MM.1S (cell line): Measurements from ENCODE around the gene SYVN1.

Experiments used
- DNase-seq: peaks from one replicate; pipeline ENCODE4 v3.0.0-alpha.2; 2015
- H2AFZ ChIP-seq: fragments of 300-600 bp; sonication (generic); 2 replicates; pipeline ENCODE4 v1.6.0; 2016; ENCODE audit warnings: antibody characterized with exemption, low read length
- H3F3A ChIP-seq: fragments of 300-600 bp; sonication (generic); 2 replicates; pipeline ENCODE4 v1.6.1; 2016; ENCODE audit warnings: mild to moderate bottlenecking, antibody characterized with exemption, low read length, moderate library complexity, mixed read lengths; ENCODE audit not compliant: insufficient read depth
- H3K27ac ChIP-seq: fragments of 300-600 bp; sonication (generic); 2 replicates; pipeline ENCODE4 v1.5.1; 2016; ENCODE audit warnings: mild to moderate bottlenecking, low read length
- H3K27me3 ChIP-seq: fragments of 300-600 bp; sonication (generic); replicated peaks from 2 replicates; pipeline ENCODE4 v1.6.0; 2016; ENCODE audit warnings: low read length; ENCODE audit not compliant: insufficient read depth
- H3K36me3 ChIP-seq: fragments of 300-600 bp; sonication (generic); replicated peaks from 2 replicates; pipeline ENCODE4 v1.6.1; 2016; ENCODE audit warnings: mild to moderate bottlenecking, low read length, mixed read lengths; ENCODE audit not compliant: insufficient read depth
- H3K4me1 ChIP-seq: fragments of 300-600 bp; sonication (generic); 2 replicates; pipeline ENCODE4 v1.6.1; 2016; ENCODE audit warnings: low read length, mixed read lengths
- H3K4me2 ChIP-seq: fragments of 300-600 bp; sonication (generic); 2 replicates; pipeline ENCODE4 v1.6.0; 2016; ENCODE audit warnings: low read depth, low read length
- H3K4me3 ChIP-seq: fragments of 300-600 bp; sonication (generic); 2 replicates; pipeline ENCODE4 v1.5.1; 2016; ENCODE audit warnings: low read length, mixed read lengths
- H3K79me2 ChIP-seq: fragments of 300-600 bp; sonication (generic); 2 replicates; pipeline ENCODE4 v1.6.1; 2016; ENCODE audit warnings: mixed run types, low read length, mixed read lengths
- H3K9ac ChIP-seq: fragments of 300-600 bp; sonication (generic); 2 replicates; pipeline ENCODE4 v1.6.1; 2016; ENCODE audit warnings: low read length, mixed read lengths
- H3K9me2 ChIP-seq: fragments of 300-600 bp; sonication (generic); replicated peaks from 2 replicates; pipeline ENCODE4 v1.6.1; 2016; ENCODE audit warnings: mild to moderate bottlenecking, low read length, mixed read lengths; ENCODE audit not compliant: insufficient read depth
- H3K9me3 ChIP-seq: fragments of 300-600 bp; sonication (generic); replicated peaks from 2 replicates; pipeline ENCODE4 v1.6.1; 2016; ENCODE audit warnings: mild to moderate bottlenecking, low read length, mixed read lengths; ENCODE audit not compliant: insufficient read depth
- H4K20me1 ChIP-seq: fragments of 300-600 bp; sonication (generic); 2 replicates; pipeline ENCODE4 v1.6.1; 2016; ENCODE audit warnings: mild to moderate bottlenecking, low read length, moderate library complexity, mixed read lengths; ENCODE audit not compliant: insufficient read depth
- CTCF ChIP-seq: fragments of 300-600 bp; sonication (generic); IDR thresholded peaks from 2 replicates; pipeline ENCODE4 v1.5.1; 2016; ENCODE audit warnings: antibody characterized with exemption, low read length, mixed read lengths
- EZH2 ChIP-seq: fragments of 300-600 bp; sonication (generic); optimal IDR thresholded peaks from 2 replicates; pipeline ENCODE3; 2017; ENCODE audit warnings: low read depth, mild to moderate bottlenecking, antibody characterized with exemption, low read length, mixed read lengths
- EZH2phosphoT487 ChIP-seq: fragments of 300-600 bp; sonication (generic); IDR thresholded peaks from 2 replicates; pipeline ENCODE4 v1.6.1; 2018; ENCODE audit warnings: antibody characterized with exemption, low read length

Gene SYVN1

GRCh38 chr11:65172600-65172999 lies 38.3 kb upstream of the SYVN1 start:
- Histone ChIP-seq H3K4me3 (no peak overlapping the region), H3K9ac (no peak overlapping the region), H4K20me1 (no peaks in the 10 kb centered on the region), H3K4me2 (no peak overlapping the region), H3K36me3 (no peaks in the 10 kb centered on the region), H3K9me3 (no peaks in the 10 kb centered on the region), H3K79me2 (no peaks in the 10 kb centered on the region), H3K27ac (no peak overlapping the region), H2AFZ (no peak overlapping the region), H3F3A (no peaks in the 10 kb centered on the region), H3K9me2 (no peaks in the 10 kb centered on the region), H3K27me3 (no peaks in the 10 kb centered on the region), H3K4me1 (no peaks in the 10 kb centered on the region)
- TF ChIP-seq EZH2phosphoT487 (no peak), EZH2 (no peak), CTCF (no peak)
- no peak for DNase-seq

- H3K4me3 ChIP-seq, result no peak within 1 kb of the TSS
- H2AFZ ChIP-seq, result peak within 1 kb of the TSS; percentile 51
- H3K79me2 ChIP-seq, result no peaks in the 10 kb centered on the region
- H3K9me2 ChIP-seq, result no peaks in the 10 kb centered on the region
- no peaks in the 10 kb centered on the region for H3K36me3 ChIP-seq
- no peaks in the 10 kb centered on the region for H3K4me1 ChIP-seq
- no peak within 1 kb of the TSS for H3K9ac ChIP-seq
- DNase-seq, result no peak
- no peaks in the 10 kb centered on the region for H3K27me3 ChIP-seq
- no peak within 1 kb of the TSS for H3K4me2 ChIP-seq
- no peaks in the 10 kb centered on the region for H4K20me1 ChIP-seq
- H3K9me3 ChIP-seq, result no peaks in the 10 kb centered on the region
- no peaks in the 10 kb centered on the region for H3F3A ChIP-seq
- no peak within 1 kb of the TSS for H3K27ac ChIP-seq
- TF ChIP-seq EZH2phosphoT487 (no peak), CTCF (no peak), EZH2 (no peak)
Observed at GRCh38 chr11:65170058-65170534, 35.8 kb upstream of the SYVN1 start, which contains the start of gene SPDYC. SPDYC (plus strand) TSS chr11:65170233; CDS start chr11:65171358, 1,125 bp downstream.

GRCh38 chr11:65169164-65169641 lies 34.9 kb upstream of the SYVN1 start:
- no peaks in the 10 kb centered on the region for H3K9me3 ChIP-seq
- no peaks in the 10 kb centered on the region for H3K27me3 ChIP-seq
- H3K4me1 ChIP-seq, result no peaks in the 10 kb centered on the region
- H3K27ac ChIP-seq, result no peak overlapping the region
- H3K9ac ChIP-seq, result no peak overlapping the region
- H3K79me2 ChIP-seq, result no peaks in the 10 kb centered on the region
- no peak overlapping the region for H3K4me3 ChIP-seq
- no peak for DNase-seq
- no peaks in the 10 kb centered on the region for H3K36me3 ChIP-seq
- no peak overlapping the region for H3K4me2 ChIP-seq
- no peaks in the 10 kb centered on the region for H3K9me2 ChIP-seq
- no peaks in the 10 kb centered on the region for H3F3A ChIP-seq
- TF ChIP-seq EZH2phosphoT487, result no peak
- no peak for TF ChIP-seq CTCF
- no peak for TF ChIP-seq EZH2
- peak overlapping the region; percentile 51 for H2AFZ ChIP-seq
- H4K20me1 ChIP-seq, result no peaks in the 10 kb centered on the region
